ENCODE measurements around the gene SSTR5. TPM values are rescaled to one million over a fixed set of nuclear protein-coding genes. Genes with fewer than 3 reads are reported as not detected.

The SSTR5 gene
- total RNA-seq, 5 donors from 2014 or later (not counting 1 experiment from before 2014, with no cell fraction given) = not detected

- Histone ChIP-seq H3K4me1 (ENCODE audit: control insufficient read depth in 1 of 2, extremely low read depth in 1 of 2, insufficient read depth in 2 of 2, low read length in 2 of 2) (peaks cover 0 to 9% of the 10 kb centered on the region in 2 experiments), H3K4me3 (ENCODE audit: control insufficient read depth in 1 of 2, extremely low read depth in 1 of 2, low read length in 1 of 2) (no peak overlapping the region), H3K27me3 (replicated peaks in 1 of 2; ENCODE audit: control insufficient read depth in 2 of 2, extremely low read depth in 1 of 2, insufficient read depth in 2 of 2, low read length in 1 of 2) (peaks cover 0 to 60% of the 10 kb centered on the region in 2 experiments), H3K9me3 (no peaks in the 10 kb centered on the region), H3K36me3 (ENCODE audit: control insufficient read depth in 2 of 2, extremely low read depth in 1 of 2, insufficient read depth in 1 of 2, low read length in 1 of 2) (no peaks in the 10 kb centered on the region), H3K27ac (ENCODE audit: low read length) (no peak overlapping the region)
- Mint-ChIP-seq H3K27ac (no peak overlapping the region), H3K4me3 (no peak overlapping the region), H3K9me3 (no peaks in the 10 kb centered on the region), H3K4me1 (no peaks in the 10 kb centered on the region), H3K36me3 (no peaks in the 10 kb centered on the region), H3K27me3 (no peaks in the 10 kb centered on the region)
- DNase-seq (no peak), ATAC-seq (replicated peaks in 1 of 4) (no peak)
- ChIA-PET CTCF (no interaction called here), POLR2A (no interaction called here)
- WGBS (ENCODE audit: insufficient coverage) = 79% methylated on average over 18 of the region's 21 CpGs
These were observed 51.1 kb downstream of the SSTR5 start for GRCh38 chr16:1123525-1124230.

DNA sequence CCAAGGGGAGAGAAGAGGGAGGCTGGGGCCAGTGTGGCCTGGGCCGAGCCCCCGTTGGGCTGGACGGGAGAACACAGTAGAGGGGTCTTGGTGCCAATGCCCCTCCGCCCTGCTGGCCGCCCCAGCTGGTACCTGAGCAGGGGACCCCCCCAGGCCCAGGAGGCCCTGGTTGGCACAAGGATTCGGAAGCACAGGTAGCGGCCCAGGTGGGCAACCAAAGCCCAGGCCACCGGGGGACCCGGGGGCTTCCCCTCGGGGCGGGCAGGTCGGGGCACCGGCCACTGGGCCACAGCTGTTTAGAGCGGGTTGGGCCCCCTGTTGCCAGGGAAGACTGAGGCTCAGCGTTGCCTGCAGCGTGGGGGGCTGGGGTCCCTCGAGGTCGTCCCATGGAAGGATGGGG is 51.7 kb downstream of the SSTR5 start:
- ATAC-seq (replicated peaks in 1 of 4) (no peak), DNase-seq (no peak)
- peaks cover 0 to 9% of the 10 kb centered on the region in 2 experiments for H3K4me1 ChIP-seq (ENCODE audit: control insufficient read depth in 1 of 2, extremely low read depth in 1 of 2, insufficient read depth in 2 of 2, low read length in 2 of 2)
- no peak overlapping the region for H3K4me3 ChIP-seq (ENCODE audit: control insufficient read depth in 1 of 2, extremely low read depth in 1 of 2, low read length in 1 of 2)
- no peaks in the 10 kb centered on the region for H3K27me3 Mint-ChIP-seq
- H3K9me3 ChIP-seq = no peaks in the 10 kb centered on the region
- CTCF ChIA-PET = no interaction called here
- POLR2A ChIA-PET = no interaction called here
- H3K27ac Mint-ChIP-seq = no peak overlapping the region
- H3K27me3 ChIP-seq (replicated peaks in 1 of 2; ENCODE audit: control insufficient read depth in 2 of 2, extremely low read depth in 1 of 2, insufficient read depth in 2 of 2, low read length in 1 of 2) = peaks cover 0 to 61% of the 10 kb centered on the region in 2 experiments
- H3K36me3 Mint-ChIP-seq = no peaks in the 10 kb centered on the region
- no peak overlapping the region for H3K4me3 Mint-ChIP-seq
- H3K9me3 Mint-ChIP-seq = no peaks in the 10 kb centered on the region
- H3K36me3 ChIP-seq (ENCODE audit: control insufficient read depth in 2 of 2, extremely low read depth in 1 of 2, insufficient read depth in 1 of 2, low read length in 1 of 2) = no peaks in the 10 kb centered on the region
- 79% methylated on average over 18 of the region's 18 CpGs for WGBS (ENCODE audit: insufficient coverage)
- no peaks in the 10 kb centered on the region for H3K4me1 Mint-ChIP-seq
- no peak overlapping the region for H3K27ac ChIP-seq (ENCODE audit: low read length)

DNA sequence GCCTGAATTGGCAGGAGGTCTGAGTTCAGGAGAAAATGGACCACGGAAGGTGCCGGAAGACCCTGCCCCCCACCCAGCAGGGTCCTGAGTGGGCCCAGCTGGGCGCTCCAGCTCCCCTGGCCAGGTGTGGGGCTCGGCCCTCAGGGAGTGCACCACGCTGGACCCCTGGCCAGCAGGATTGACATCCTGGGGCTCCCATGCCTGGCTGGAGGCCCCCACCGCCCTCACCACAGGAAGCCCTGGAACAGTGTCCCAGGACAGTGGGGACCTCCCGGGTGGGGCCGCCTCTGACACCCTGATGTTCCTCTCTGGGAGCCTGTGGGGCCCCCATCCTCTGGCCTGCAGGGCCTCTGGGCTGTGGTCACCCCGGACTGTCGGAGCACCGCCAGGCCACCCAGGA is 52.2 kb downstream of the SSTR5 start:
- no peak overlapping the region for H3K27ac Mint-ChIP-seq

GRCh38 chr16:1125471-1125870 is 52.9 kb downstream of the SSTR5 start:
- peak in 9 of 35 experiments; percentile 4 to 19 (median 12) for DNase-seq
- Histone ChIP-seq H3K36me3 (ENCODE audit: control insufficient read depth in 2 of 2, extremely low read depth in 1 of 2, insufficient read depth in 1 of 2, low read length in 1 of 2) (no peaks in the 10 kb centered on the region), H3K27ac (ENCODE audit: low read length) (no peak overlapping the region), H3K4me1 (ENCODE audit: control insufficient read depth in 1 of 2, extremely low read depth in 1 of 2, insufficient read depth in 2 of 2, low read length in 2 of 2) (peaks cover 0 to 9% of the 10 kb centered on the region in 2 experiments), H3K9me3 (no peaks in the 10 kb centered on the region), H3K27me3 (replicated peaks in 1 of 2; ENCODE audit: control insufficient read depth in 2 of 2, extremely low read depth in 1 of 2, insufficient read depth in 2 of 2, low read length in 1 of 2) (peaks cover 0 to 57% of the 10 kb centered on the region in 2 experiments), H3K4me3 (ENCODE audit: control insufficient read depth in 1 of 2, extremely low read depth in 1 of 2, low read length in 1 of 2) (no peak overlapping the region)
- no peaks in the 10 kb centered on the region for H3K36me3 Mint-ChIP-seq
- H3K27me3 Mint-ChIP-seq = no peaks in the 10 kb centered on the region
- no peaks in the 10 kb centered on the region for H3K9me3 Mint-ChIP-seq
- H3K27ac Mint-ChIP-seq = no peak overlapping the region
- H3K4me1 Mint-ChIP-seq = no peaks in the 10 kb centered on the region
- 44% methylated on average over 17 of the region's 18 CpGs for WGBS (ENCODE audit: insufficient coverage)
- no peak overlapping the region for H3K4me3 Mint-ChIP-seq
- POLR2A ChIA-PET = no interaction called here
- ATAC-seq (replicated peaks in 1 of 4) = peak in 2 of 4 experiments; percentile 19 to 57
- CTCF ChIA-PET = no interaction called here

More for the DNA sequence above, 52.2 kb downstream of the SSTR5 start:
- CTCF ChIA-PET = no interaction called here
- Mint-ChIP-seq H3K36me3 (no peaks in the 10 kb centered on the region), H3K27me3 (no peaks in the 10 kb centered on the region), H3K4me1 (no peaks in the 10 kb centered on the region), H3K4me3 (no peak overlapping the region), H3K9me3 (no peaks in the 10 kb centered on the region)
- H3K36me3 ChIP-seq (ENCODE audit: control insufficient read depth in 2 of 2, extremely low read depth in 1 of 2, insufficient read depth in 1 of 2, low read length in 1 of 2) = no peaks in the 10 kb centered on the region
- 83% methylated on average over 11 of the region's 11 CpGs for WGBS (ENCODE audit: insufficient coverage)
- peaks cover 0 to 9% of the 10 kb centered on the region in 2 experiments for H3K4me1 ChIP-seq (ENCODE audit: control insufficient read depth in 1 of 2, extremely low read depth in 1 of 2, insufficient read depth in 2 of 2, low read length in 2 of 2)
- DNase-seq = no peak
- no peak for ATAC-seq (replicated peaks in 1 of 4)
- peaks cover 0 to 56% of the 10 kb centered on the region in 2 experiments for H3K27me3 ChIP-seq (replicated peaks in 1 of 2; ENCODE audit: control insufficient read depth in 2 of 2, extremely low read depth in 1 of 2, insufficient read depth in 2 of 2, low read length in 1 of 2)
- H3K4me3 ChIP-seq (ENCODE audit: control insufficient read depth in 1 of 2, extremely low read depth in 1 of 2, low read length in 1 of 2) = no peak overlapping the region
- H3K27ac ChIP-seq (ENCODE audit: low read length) = no peak overlapping the region
- POLR2A ChIA-PET = no interaction called here
- no peaks in the 10 kb centered on the region for H3K9me3 ChIP-seq

GRCh38 chr16:1126044-1126443 is 53.5 kb downstream of the SSTR5 start:
- DNase-seq = no peak
- Mint-ChIP-seq H3K27me3 (no peaks in the 10 kb centered on the region), H3K27ac (no peak overlapping the region), H3K36me3 (no peaks in the 10 kb centered on the region), H3K4me3 (no peak overlapping the region), H3K9me3 (no peaks in the 10 kb centered on the region), H3K4me1 (no peaks in the 10 kb centered on the region)
- 67% methylated on average over 15 of the region's 17 CpGs for WGBS (ENCODE audit: insufficient coverage)
- POLR2A ChIA-PET = no interaction called here
- Histone ChIP-seq H3K9me3 (no peaks in the 10 kb centered on the region), H3K36me3 (ENCODE audit: control insufficient read depth in 2 of 2, extremely low read depth in 1 of 2, insufficient read depth in 1 of 2, low read length in 1 of 2) (no peaks in the 10 kb centered on the region), H3K4me3 (ENCODE audit: control insufficient read depth in 1 of 2, extremely low read depth in 1 of 2, low read length in 1 of 2) (no peak overlapping the region), H3K4me1 (ENCODE audit: control insufficient read depth in 1 of 2, extremely low read depth in 1 of 2, insufficient read depth in 2 of 2, low read length in 2 of 2) (peaks cover 0 to 9% of the 10 kb centered on the region in 2 experiments), H3K27me3 (replicated peaks in 1 of 2; ENCODE audit: control insufficient read depth in 2 of 2, extremely low read depth in 1 of 2, insufficient read depth in 2 of 2, low read length in 1 of 2) (peaks cover 0 to 58% of the 10 kb centered on the region in 2 experiments), H3K27ac (ENCODE audit: low read length) (no peak overlapping the region)
- CTCF ChIA-PET = no interaction called here
- ATAC-seq (replicated peaks in 1 of 4) = peak in 1 of 4 experiments; percentile 10

GRCh38 chr16:1126586-1126985 is 54.0 kb downstream of the SSTR5 start:
- DNase-seq = no peak
- Mint-ChIP-seq H3K4me1 (no peaks in the 10 kb centered on the region), H3K27me3 (no peaks in the 10 kb centered on the region), H3K9me3 (no peaks in the 10 kb centered on the region), H3K36me3 (no peaks in the 10 kb centered on the region), H3K27ac (no peak overlapping the region), H3K4me3 (no peak overlapping the region)
- POLR2A ChIA-PET = no interaction called here
- Histone ChIP-seq H3K4me3 (ENCODE audit: control insufficient read depth in 1 of 2, extremely low read depth in 1 of 2, low read length in 1 of 2) (no peak overlapping the region), H3K27me3 (replicated peaks in 1 of 2; ENCODE audit: control insufficient read depth in 2 of 2, extremely low read depth in 1 of 2, insufficient read depth in 2 of 2, low read length in 1 of 2) (peaks cover 0 to 58% of the 10 kb centered on the region in 2 experiments), H3K27ac (ENCODE audit: low read length) (no peak overlapping the region), H3K36me3 (ENCODE audit: control insufficient read depth in 2 of 2, extremely low read depth in 1 of 2, insufficient read depth in 1 of 2, low read length in 1 of 2) (no peaks in the 10 kb centered on the region), H3K9me3 (no peaks in the 10 kb centered on the region), H3K4me1 (ENCODE audit: control insufficient read depth in 1 of 2, extremely low read depth in 1 of 2, insufficient read depth in 2 of 2, low read length in 2 of 2) (peaks cover 0 to 9% of the 10 kb centered on the region in 2 experiments)
- CTCF ChIA-PET = no interaction called here
- no peak for ATAC-seq (replicated peaks in 1 of 4)
- WGBS (ENCODE audit: insufficient coverage) = 47% methylated on average over 9 of the region's 10 CpGs
